Fibroblast of skin of scalp (primary cell): ENCODE data around the gene CNDP1.

Source experiments
- DNase-seq: peaks from one replicate; pipeline ENCODE4 v3.0.0-alpha.2; 2013

Gene CNDP1

DNA sequence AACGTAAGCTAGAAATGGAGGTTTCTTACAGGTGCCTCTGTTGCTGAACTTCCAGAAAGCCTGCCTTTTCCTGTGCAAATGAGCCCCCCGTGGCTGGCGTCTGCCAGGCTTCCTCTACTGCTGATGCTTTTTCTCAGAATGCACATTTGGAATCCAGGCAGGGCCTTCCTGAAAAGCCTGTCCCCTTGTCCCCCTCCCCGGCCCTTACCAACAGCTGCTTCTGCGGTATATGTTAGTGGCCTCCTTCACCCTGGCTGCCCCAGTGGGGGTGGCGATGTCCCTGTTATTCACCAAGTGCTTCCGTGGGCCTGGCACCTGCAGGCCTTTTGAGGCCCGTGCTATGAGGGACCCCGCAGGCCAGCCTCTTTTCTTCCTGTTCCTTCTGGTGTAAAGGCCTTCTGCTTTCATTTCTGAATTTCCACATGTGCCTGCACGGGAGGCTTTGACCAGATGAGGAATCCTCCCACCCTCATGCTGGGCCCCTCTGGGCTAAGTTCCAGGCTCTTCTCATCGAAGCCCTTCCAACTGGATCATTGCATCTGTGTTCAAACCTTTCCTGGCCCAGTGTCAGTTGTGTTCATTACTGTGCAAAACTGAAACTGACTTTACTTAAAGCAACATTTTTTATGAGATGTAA is 27.7 kb upstream of the CNDP1 start:
- no peak for DNase-seq

DNA sequence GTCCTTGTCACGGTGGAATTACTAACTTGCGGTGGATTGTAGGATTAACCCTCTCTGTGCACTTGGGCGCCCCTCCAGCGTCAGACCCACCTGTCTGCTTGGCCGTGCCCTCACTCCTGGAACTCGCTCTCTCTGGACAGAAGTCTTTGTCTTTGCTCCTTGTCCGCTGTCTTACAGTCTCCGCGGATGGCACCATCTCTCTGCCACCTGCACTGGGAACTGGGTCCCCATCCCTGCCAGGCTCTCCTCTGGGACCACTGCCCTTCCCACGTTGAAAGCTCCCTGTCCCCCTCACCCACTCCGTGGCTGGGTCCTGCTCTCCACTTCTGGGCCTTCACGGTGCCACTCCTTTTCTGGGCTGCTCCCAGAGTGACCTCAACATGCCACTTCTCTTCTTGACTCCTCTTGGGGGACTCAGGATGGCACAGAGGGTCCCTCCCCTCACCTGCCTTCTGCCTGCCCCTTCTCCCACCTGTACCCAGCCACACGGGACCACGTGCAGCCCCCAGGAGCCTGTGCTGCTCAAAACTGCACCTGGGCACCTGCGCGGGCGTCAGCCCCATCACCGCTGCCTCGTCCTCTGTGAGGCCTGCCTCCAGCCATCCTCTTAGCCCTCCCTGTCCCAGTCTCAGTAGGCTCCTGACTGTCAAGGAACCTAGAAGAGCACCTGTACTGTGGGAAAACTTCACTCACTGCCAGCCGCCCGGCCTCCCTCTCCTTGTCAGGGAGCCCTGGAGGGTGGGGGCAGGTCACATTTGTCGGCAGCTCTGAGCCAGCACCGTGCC is 27.0 kb upstream of the CNDP1 start:
- DNase-seq: no peak

DNA sequence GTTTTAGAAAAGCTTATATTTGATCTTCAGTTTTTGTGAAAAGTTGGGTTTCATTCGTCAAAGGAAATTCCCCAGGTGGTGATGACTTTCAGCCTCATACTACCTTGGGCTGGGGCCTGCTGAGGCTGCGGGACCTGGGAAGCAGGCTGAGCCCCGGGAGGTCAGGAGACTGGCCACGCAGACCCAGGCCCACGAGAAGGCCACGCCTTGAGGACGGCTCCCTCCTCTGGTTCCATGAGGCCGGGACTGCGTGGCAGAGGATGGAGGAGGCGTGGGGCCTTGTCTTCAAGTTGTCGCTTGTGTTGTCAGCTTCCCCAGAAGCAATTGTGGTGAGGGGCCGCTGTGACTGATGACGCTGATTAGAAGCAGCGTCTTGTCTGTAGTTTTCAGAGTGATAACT is 26.4 kb upstream of the CNDP1 start:
- no peak for DNase-seq

DNA sequence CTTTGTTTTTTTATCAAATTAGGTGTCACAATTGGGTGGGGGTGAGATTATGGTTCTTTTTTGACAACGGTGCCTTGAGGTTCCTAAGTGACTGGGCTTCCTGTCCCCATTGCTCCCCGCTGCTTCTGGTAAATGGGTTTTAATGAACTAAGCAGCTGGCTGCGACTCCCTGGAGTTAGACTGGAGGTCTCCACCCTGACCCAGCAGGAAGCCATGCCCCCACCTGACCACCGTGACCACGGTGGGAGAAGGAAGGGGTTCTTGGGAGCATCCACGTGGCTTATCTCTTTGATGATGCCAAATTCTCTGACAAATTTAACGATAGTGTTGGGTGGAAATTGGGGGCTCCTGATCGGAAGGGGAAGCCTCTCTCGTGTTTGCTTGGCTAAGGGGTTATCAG is 25.9 kb upstream of the CNDP1 start:
- DNase-seq: no peak

DNA sequence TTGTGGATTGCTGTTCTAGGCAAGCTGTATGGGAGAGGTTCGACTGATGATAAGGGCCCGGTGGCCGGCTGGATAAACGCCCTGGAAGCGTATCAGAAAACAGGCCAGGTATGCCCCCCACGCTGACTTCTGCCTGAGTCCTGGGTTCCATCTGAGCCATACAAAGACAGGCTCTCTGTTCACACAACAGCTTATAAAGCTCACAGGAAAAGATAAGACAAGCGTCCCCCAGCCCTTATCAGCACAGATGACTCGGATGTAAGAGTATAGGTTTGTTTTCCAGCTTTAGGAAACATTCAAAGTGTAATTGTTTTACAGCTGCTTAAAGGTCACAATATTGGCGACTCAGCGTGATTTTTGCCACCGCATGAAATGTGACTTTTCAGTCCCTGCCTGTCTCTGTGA is 25.5 kb upstream of the CNDP1 start:
- no peak for DNase-seq

DNA sequence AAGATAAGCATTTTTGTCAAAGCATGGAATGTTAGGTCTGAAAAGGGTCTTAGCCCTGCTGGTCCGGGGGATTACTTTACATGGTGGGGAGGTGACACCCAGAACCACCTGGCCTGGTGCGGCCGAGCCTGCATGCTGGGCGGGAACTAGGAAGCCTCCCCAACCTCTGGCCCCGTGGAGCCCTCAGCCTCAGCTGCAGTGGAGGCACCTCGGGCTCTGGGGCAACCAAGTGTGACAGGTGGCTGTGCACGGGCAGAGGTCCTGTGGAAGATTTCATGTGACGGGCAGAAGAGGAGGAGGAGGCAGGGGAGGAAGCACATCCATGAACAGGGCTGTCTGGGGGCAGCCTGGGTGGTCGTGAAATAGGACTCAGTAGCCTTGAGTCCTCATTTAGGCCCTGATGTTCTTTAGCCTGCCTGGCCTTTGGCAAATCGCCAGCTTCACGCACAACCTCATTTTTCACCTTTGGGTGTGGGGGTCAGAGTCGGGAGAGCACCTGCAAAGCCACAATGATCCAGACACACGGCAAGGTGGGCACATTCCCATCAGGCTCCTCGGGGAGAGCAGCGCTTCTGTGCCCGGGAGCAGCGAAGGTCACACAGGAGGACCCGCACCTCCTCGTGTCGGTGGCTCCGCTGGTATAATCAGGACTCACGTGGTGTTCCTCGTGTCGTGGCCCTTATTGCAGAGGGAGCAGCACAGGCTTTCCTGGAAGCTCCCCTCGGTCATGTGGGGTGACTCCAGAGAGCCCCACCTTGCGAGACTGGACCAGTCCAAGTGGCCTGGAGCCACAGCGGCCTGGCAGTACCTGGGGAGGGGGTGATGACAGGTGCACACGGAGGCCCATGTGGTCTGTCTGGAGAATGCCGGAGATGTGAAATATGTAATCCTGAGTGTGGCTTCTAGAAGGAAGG is 24.2 kb upstream of the CNDP1 start:
- DNase-seq: no peak

DNA sequence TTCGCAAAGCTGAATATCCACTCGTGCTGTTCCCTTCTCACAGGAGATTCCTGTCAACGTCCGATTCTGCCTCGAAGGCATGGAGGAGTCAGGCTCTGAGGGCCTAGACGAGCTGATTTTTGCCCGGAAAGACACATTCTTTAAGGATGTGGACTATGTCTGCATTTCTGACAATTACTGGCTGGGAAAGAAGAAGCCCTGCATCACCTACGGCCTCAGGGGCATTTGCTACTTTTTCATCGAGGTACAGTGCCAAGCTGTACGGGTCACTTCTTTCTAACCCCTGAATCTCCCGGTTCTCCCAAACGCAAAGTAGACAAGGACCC is 23.6 kb upstream of the CNDP1 start:
- no peak for DNase-seq

GRCh38 chr18:74511823-74512222 is 22.5 kb upstream of the CNDP1 start:
- DNase-seq: no peak

- DNase-seq: no peak
These were observed 21.8 kb upstream of the CNDP1 start for GRCh38 chr18:74512321-74513053.

DNA sequence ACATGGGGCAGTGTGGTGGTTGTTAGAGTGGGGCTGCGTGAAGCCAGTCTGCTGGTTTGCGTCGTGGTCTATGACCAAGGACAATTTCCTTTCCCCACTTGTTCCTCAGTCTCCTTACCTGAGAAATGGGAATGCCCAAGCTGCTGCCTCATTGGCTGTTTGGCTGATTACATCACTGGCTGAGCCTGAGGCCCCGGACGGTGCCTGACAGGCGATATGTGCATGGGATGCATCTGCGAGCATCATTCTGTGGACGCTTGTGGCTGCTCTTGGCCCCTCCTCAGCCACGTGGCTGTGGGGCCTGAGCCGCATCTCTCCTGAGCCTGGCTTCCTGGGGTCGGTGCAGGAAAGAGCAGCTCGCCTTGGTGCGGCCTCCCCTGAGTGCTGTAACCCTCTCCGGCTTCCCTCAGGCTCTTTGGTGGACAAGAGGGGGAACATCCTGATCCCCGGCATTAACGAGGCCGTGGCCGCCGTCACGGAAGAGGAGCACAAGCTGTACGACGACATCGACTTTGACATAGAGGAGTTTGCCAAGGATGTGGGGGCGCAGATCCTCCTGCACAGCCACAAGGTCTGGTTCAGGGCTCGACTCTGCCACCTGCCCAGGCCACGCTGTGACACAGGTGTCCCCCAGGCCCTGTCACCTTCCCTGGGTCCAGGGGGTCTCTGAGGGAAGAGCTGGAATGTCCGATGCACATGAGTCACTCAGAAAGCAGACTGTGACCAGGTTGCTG is 21.0 kb upstream of the CNDP1 start:
- no peak for DNase-seq

- no peak for DNase-seq
These were observed 20.5 kb upstream of the CNDP1 start for GRCh38 chr18:74513883-74514205.

- no peak for DNase-seq
These were observed 19.3 kb upstream of the CNDP1 start for GRCh38 chr18:74514860-74515495.

GRCh38 chr18:74515620-74516231 is 18.6 kb upstream of the CNDP1 start:
- no peak for DNase-seq

DNA sequence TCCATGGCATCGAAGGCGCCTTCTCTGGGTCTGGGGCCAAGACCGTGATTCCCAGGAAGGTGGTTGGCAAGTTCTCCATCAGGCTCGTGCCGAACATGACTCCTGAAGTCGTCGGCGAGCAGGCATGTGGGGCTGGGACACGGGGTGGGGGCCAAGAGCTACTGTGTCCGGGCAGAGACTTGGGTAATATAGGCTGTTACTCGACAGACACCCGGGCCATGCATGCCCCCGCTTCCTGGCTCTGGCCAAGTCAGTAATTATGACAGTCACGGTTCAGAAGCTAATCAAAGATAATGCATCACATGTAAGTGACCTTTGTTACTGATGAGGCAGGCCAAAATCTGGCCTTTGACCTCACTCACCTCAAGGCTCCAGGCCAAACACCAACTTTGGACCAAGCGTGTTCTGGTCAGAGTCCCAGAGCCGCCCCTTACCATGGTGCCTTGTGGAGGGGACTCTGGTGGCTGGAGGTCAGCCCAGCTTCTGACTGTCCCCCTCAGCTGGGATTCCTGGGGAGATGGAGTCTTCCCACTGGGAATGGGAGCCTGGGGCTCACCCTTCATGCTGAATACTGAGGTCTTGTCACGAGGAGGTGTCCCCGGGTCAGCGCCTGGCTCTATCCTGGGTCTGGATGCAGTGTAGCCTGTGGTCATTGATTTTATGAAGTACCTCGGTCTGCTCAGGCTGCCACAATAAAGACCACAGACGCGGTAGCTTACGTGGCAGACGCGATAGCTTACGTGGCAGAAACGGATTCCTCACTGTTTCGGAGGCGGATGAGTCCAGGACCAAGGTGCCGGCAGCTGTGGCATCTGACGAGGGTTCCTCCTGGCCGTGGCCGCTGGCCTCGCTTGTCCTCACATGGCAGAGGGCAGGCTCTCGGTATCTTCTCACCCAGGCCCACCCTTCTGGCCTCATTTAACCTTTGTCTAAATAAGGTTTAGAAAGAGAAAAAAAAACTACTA is 17.7 kb upstream of the CNDP1 start:
- no peak for DNase-seq

GRCh38 chr18:74517236-74517630 is 17.1 kb upstream of the CNDP1 start:
- DNase-seq: no peak

GRCh38 chr18:74518456-74519295 is 15.6 kb upstream of the CNDP1 start:
- DNase-seq: no peak

GRCh38 chr18:74519320-74520095 is 14.8 kb upstream of the CNDP1 start:
- no peak for DNase-seq
